GM19463 (cell line): ENCODE measurements around the gene SMARCD1.

Experiments
- ATAC-seq: cut with Tn5 transposase; IDR thresholded peaks from one replicate; pipeline ENCODE4 v1.9.1; 2021; ENCODE audit warnings: mild to moderate bottlenecking, moderate library complexity; ENCODE audit not compliant: unreplicated experiment

The SMARCD1 gene

GRCh38 chr12:50057000-50057841 is 27.9 kb upstream of the SMARCD1 start, which contains the start of gene ASIC1:
ASIC1 (plus strand) TSS chr12:50057596; CDS start chr12:50058767, 1,171 bp downstream.
- ATAC-seq: no peak

GRCh38 chr12:50057896-50058670 is 27.1 kb upstream of the SMARCD1 start:
- no peak for ATAC-seq

GRCh38 chr12:50058743-50059312 is 26.3 kb upstream of the SMARCD1 start:
- ATAC-seq: no peak

GRCh38 chr12:50059440-50060119 is 25.6 kb upstream of the SMARCD1 start:
- no peak for ATAC-seq

GRCh38 chr12:50060120-50060468 is 25.0 kb upstream of the SMARCD1 start:
- ATAC-seq: no peak

DNA sequence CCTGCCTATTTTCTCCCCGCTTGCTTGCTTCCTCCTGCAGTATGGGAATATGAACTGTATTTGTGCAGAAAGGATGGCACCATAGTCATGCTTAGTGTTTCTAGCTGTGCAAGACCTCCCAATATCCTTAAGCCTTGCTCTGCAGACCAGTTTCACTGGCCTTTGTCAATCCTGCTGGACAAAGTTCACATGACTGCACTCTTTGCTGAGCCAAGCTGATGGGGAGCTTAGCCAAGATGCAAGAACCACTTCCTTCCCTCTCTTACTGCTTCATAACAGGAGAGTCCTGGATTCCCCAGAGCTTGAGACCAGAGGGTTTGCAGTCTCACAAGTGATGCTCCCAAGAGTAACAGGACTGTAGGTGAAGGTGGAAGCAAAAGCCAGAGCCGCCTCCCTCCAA is 24.0 kb upstream of the SMARCD1 start:
- ATAC-seq: no peak

DNA sequence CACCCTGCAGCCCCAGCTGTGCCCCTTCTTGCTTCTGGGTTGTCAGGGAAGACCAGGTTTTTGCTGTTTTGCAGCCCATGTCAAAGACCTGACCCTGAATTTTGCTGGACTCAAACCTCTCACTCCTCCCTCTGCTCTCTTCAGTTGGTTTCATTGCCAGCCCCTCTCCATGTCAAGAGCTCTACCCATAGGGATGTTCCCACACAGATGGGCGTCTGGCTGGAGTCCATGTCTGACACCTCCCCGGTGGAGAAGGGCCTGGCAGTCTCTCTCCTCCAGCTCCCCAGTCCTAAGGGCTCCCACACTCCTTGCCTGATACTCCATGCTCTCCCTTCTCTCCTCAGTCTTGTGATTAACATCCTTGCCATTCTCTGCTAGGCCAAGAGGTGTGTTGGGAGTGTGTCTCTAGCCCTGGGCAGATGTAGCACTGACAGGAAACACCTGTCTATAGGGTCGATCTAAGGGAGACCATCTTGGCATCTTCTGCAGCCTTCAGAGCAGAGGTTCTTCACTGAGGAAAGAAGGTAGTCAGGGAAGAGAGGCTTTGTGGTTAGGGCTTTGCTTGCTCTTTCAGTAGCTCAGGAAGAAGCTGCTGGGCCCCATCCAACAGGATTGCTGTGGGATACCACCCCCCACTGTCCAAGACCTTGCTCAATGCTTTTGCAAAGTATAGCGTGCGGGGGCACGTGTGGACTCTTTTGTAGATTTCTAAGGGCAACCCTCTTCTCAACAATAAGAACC is 23.0 kb upstream of the SMARCD1 start:
- no peak for ATAC-seq

- no peak for ATAC-seq
Observed at GRCh38 chr12:50062728-50063460, 22.2 kb upstream of the SMARCD1 start.

- ATAC-seq: no peak
Observed at GRCh38 chr12:50065726-50066310, 19.3 kb upstream of the SMARCD1 start.

DNA sequence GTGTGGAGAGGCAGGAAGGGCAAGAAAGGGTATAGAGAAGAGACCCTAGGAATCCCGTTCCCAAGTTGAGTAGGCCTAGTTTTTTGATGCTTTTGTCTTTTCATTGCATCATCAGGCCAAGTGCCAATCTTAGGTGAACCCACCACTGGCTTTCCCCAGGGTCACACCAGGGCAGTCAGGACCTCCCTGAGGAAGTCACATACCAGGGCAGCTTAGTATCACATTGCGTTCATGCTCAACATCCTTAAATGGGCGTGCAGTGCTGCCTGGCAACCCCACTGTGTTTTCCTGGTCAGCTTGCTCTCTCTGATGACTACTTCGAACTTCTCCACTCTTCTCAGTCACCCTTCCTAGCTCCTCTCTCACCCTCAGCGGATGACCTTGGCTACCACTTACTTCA is 18.7 kb upstream of the SMARCD1 start:
- ATAC-seq: no peak

DNA sequence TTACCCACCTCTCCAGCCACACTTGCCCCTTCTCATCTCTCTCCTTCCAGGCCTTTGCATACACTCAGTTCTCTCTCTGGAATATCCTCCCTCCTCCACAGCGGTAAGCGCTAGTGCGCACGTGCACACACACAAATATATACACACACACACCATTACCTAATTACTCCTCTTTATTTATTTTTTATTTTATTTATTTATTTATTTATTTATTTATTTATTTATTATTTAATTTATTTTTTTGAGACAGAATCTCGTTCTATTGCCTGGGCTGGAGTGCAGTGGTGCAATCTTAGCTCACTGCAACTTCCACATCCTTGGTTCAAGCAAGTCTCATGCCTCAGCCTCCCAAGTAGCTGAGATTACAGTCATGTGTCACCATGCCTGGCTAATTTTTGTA is 16.1 kb upstream of the SMARCD1 start:
- ATAC-seq: no peak

DNA sequence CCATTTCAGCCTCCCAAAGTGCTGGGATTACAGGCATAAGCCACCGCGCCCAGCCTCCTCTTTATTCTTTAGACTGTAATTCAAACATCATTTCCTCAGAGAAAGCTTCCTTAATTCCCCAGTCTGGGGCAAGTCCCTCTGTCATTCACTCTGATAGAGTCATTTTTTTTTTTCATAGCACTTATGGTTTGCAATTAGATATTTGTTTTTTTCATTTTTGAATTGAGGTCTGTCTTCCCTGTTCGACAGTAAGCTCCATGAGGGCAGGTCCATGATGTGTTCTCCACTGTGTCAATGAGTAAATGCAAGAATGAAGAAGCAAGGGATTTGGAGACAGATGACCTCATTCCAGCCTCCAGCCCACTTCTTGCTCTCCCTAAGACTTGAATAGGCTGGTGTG is 15.6 kb upstream of the SMARCD1 start:
- ATAC-seq: no peak

DNA sequence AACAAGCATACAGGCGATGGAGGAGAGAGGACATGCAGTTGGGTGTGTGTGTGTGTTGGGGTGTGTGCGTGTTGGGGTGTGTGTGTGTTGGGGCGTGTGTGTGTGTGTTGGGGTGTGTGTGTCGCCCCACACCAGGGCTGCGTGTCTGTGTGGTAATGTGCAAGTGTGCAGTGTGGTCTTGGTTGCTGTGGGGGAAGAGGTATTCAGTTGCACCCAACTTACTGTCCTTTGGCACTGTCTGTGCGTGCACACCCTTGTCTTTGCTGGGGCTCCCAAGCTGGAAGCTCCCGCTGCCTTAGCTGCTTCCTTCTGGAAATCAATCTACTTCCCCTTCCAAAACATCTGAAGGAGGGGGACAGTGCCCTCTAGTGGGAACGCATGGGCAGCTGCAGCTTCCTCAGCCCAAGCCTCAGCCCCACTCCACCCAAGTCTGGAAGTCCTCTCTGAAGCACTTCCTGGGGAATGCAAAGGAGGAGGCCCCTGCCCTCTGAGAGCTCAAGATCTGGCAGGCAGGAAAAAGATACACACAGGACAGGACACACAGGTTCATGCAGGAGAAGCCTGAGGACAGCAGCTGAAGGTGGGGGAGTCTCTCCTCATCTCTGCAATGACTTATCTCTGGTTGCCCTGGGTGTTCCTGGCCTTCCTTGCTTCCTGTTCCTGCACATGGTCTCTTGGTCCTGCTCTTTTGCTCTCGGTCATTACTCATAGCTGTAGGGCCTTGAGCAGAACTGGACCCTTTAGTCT is 14.7 kb upstream of the SMARCD1 start:
- ATAC-seq: no peak

- no peak for ATAC-seq
Observed at GRCh38 chr12:50072198-50072907, 12.8 kb upstream of the SMARCD1 start.

DNA sequence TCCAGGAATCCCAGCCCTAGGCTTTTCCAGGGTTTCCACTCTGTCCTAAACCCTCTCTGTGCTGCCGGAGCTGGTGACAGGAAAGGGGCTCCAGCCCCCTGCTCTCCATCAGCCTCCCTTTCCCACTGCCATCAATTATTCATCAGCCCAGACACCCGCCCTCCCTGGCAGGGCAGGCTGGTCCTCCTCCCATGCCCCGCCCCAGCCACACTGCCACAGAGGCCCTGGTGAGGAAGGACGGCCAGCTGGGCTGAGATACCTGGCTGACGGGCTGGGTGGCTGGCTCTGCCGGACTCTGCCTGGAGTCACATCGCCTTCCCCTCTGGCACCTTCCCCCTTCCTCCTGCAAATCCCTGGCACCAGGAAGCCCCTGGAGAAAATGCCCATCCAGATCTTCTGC is 11.9 kb upstream of the SMARCD1 start:
- no peak for ATAC-seq

GRCh38 chr12:50073712-50074111 is 11.4 kb upstream of the SMARCD1 start:
- ATAC-seq: no peak

DNA sequence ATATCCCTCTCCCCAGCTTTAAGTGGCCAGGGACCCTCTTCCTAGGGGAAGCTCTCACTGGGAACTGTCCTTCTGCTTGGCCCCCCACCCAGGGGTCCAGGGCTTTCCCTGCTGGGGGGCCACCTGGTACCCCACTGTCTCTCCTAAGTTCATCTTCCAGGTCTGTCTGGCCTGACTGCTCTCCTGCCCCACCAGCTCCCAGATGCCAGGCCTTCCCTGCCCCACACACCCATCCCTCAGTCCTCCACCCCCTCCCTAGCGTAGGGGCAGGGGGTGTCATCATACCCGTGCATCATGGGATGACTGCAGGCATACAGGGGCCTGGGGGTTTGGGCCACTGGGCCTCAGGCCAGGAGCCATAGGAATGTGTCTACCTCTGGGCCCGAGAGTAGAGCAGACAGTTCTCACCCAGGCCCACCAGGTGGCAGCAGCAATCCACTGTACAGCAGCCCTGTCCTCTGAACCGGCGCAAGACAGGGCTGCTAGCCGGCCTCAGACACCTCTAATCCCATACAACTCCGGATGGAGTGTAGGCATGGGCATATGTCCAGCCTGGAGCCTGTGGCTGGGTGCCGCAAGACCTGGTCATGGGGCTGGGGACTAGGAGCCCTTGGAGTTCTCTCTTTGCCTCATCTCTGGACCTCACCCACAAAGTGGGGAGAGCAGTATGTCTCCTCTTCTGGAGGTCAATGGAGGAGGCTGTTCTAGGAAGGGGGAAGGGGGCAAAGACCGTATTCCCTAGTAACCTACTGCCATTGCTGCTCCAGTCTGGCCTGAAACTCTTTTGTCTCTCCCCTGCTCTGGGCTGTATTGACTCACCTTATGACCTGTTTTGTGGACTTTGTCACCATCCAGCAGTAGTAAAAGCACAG is 10.0 kb upstream of the SMARCD1 start:
- ATAC-seq: peak; percentile 87
